ENCODE measurements around the gene OR2D2. TPM values are rescaled to one million over a fixed set of nuclear protein-coding genes. Genes with fewer than 3 reads are reported as not detected.
"Not testable (repeated sequence)": the region's sequence is repeated elsewhere in the genome, so short reads cannot be mapped to it uniquely, and the experiment has no call there.

The OR2D2 gene
- total RNA-seq, 2 experiments from 2014 or later: 1.4 to 3.2 TPM

GRCh38 chr11:6911378-6911777, 19.1 kb upstream of the OR2D2 start:
- POLR2A ChIA-PET: no interaction called here
- Histone ChIP-seq H3K4me1 (ENCODE audit: insufficient read depth, low read length, poor library complexity, severe bottlenecking) (no peaks in the 10 kb centered on the region), H3K9me3 (ENCODE audit: low read length) (no peaks in the 10 kb centered on the region), H3K27ac (ENCODE audit: low read depth, low read length, poor library complexity, severe bottlenecking) (no peak overlapping the region), H3K9me2 (ENCODE audit: insufficient read depth, low read length) (no peaks in the 10 kb centered on the region), H2AFZ (ENCODE audit: low read length) (no peak overlapping the region), H3K4me2 (ENCODE audit: low read length) (no peak overlapping the region), H3K36me3 (ENCODE audit: insufficient read depth, low read length) (no peaks in the 10 kb centered on the region), H3K4me3 (ENCODE audit: low read depth, low read length, poor library complexity, severe bottlenecking) (no peak overlapping the region), H4K20me1 (ENCODE audit: insufficient read depth, low read length) (no peaks in the 10 kb centered on the region), H3K79me2 (ENCODE audit: insufficient read depth, low read depth, low read length) (no peaks in the 10 kb centered on the region)
- no TSS peak for BruUV-seq (replicated peaks)
- DNase-seq (ENCODE audit: low spot score): no peak
- intact Hi-C loops (cut with micrococcal nuclease; ENCODE audit: unreplicated experiment): no loop called here
- CTCF ChIA-PET (ENCODE audit: unreplicated experiment): no interaction called here
- TF ChIP-seq EZH2phosphoT487 (IDR thresholded peaks at IDR 0.05; ENCODE audit: borderline replicate concordance, low read depth, low read length) (no peak), CTCF (conservative IDR thresholded peaks at IDR 0.05; ENCODE audit: low read length) (no peak)

- H3K4me1 ChIP-seq (ENCODE audit: insufficient read depth, low read length, poor library complexity, severe bottlenecking); H3K9me2 ChIP-seq (ENCODE audit: insufficient read depth, low read length); intact Hi-C loops (cut with micrococcal nuclease; ENCODE audit: unreplicated experiment); H3K4me2 ChIP-seq (ENCODE audit: low read length); H3K27ac ChIP-seq (ENCODE audit: low read depth, low read length, poor library complexity, severe bottlenecking); H3K9me3 ChIP-seq (ENCODE audit: low read length); H3K4me3 ChIP-seq (ENCODE audit: low read depth, low read length, poor library complexity, severe bottlenecking); H3K79me2 ChIP-seq (ENCODE audit: insufficient read depth, low read depth, low read length); BruUV-seq (replicated peaks); CTCF ChIA-PET (ENCODE audit: unreplicated experiment); H3K36me3 ChIP-seq (ENCODE audit: insufficient read depth, low read length); DNase-seq (ENCODE audit: low spot score); H4K20me1 ChIP-seq (ENCODE audit: insufficient read depth, low read length); H2AFZ ChIP-seq (ENCODE audit: low read length): not testable (repeated sequence)
- POLR2A ChIA-PET: interaction anchor here (0.7 to 1.1 kb wide), 2 partner anchors 28 to 60 kb away, joined by 3 to 4 read pairs; no protein-coding TSS in a partner anchor
Measured at GRCh38 chr11:6904804-6905203, 12.5 kb upstream of the OR2D2 start.

DNA sequence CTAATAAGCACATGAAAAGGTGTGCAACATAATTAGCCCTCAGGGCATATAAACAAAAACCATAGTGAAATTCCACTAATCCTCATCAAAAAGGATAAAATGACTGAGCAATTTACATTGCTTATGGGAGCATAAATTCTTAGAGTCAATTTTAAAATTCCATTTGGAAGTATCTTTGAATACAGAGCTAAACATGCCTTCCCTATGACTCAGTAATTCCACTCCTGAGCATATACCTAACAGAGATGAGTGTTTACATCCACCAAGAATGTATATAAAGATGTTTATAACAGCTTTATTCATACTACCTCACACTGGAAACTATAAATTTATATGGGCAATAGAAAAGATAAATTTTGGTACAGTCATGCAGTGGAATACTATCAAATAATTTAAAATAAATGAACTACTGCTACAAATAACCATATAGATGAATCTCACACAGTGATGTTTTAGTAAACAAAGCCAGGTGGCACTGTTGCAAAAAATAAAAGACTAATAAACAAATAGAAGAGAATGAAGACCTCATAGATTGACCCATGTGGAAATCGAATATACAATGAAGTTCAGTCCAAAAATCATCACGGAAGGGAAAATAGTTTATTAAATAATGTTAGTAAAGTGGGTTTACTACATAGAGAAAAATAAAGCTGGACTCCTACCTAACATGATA, 8.2 kb upstream of the OR2D2 start:
- no peaks in the 10 kb centered on the region for H3K9me3 ChIP-seq (ENCODE audit: low read length)
- no peaks in the 10 kb centered on the region for H3K4me1 ChIP-seq (ENCODE audit: insufficient read depth, low read length, poor library complexity, severe bottlenecking)
- ChIA-PET POLR2A (interaction anchor here (0.6 kb wide), 1 partner anchor 744 kb away, joined by 3 read pairs; no protein-coding TSS in a partner anchor), CTCF (ENCODE audit: unreplicated experiment) (no interaction called here)
- peak; percentile 69 for TF ChIP-seq CTCF (conservative IDR thresholded peaks at IDR 0.05; ENCODE audit: low read length)
- TF ChIP-seq EZH2phosphoT487 (IDR thresholded peaks at IDR 0.05; ENCODE audit: borderline replicate concordance, low read depth, low read length): no peak
- H4K20me1 ChIP-seq (ENCODE audit: insufficient read depth, low read length): no peaks in the 10 kb centered on the region
- intact Hi-C loops (cut with micrococcal nuclease; ENCODE audit: unreplicated experiment): no loop called here
- no peaks in the 10 kb centered on the region for H3K36me3 ChIP-seq (ENCODE audit: insufficient read depth, low read length)
- peak; percentile 6 for DNase-seq (ENCODE audit: low spot score)
- no TSS peak for BruUV-seq (replicated peaks)
- no peak overlapping the region for H3K4me2 ChIP-seq (ENCODE audit: low read length)
- no peaks in the 10 kb centered on the region for H3K9me2 ChIP-seq (ENCODE audit: insufficient read depth, low read length)
- H2AFZ ChIP-seq (ENCODE audit: low read length): no peak overlapping the region
- H3K79me2 ChIP-seq (ENCODE audit: insufficient read depth, low read depth, low read length): no peaks in the 10 kb centered on the region
- H3K27ac ChIP-seq (ENCODE audit: low read depth, low read length, poor library complexity, severe bottlenecking): no peak overlapping the region
- no peak overlapping the region for H3K4me3 ChIP-seq (ENCODE audit: low read depth, low read length, poor library complexity, severe bottlenecking)

Data from OCI-LY7 (cell line).